Fibroblast of mammary gland (primary cell): Measurements from ENCODE around the gene PRMT3.

Experiments used
- DNase-seq: peaks from one replicate; pipeline ENCODE4 v3.0.0-alpha.2; 2010; ENCODE audit warnings: low read depth
- H3K4me3 ChIP-seq: 2 replicates; pipeline ENCODE4 v1.5.1; 2011; ENCODE audit warnings: low read depth, mild to moderate bottlenecking, low read length, moderate library complexity; ENCODE audit not compliant: control insufficient read depth
- CTCF ChIP-seq: conservative IDR thresholded peaks from 2 replicates; pipeline ENCODE4 v1.5.1; 2011; ENCODE audit warnings: low read depth, low read length, inconsistent platforms; ENCODE audit not compliant: control insufficient read depth, insufficient read depth

The PRMT3 gene

GRCh38 chr11:20387261-20388095 is at the start of gene PRMT3:
Gene PRMT3, plus strand, starts transcription at chr11:20387716. Its CDS starts 31 bp downstream, at chr11:20387747.
- H3K4me3 ChIP-seq: peak within 1 kb of the TSS; percentile 92
- peak; percentile 92 for DNase-seq
- TF ChIP-seq CTCF: no peak

GRCh38 chr11:20342347-20343141 is 45.0 kb upstream of the PRMT3 start:
- TF ChIP-seq CTCF: no peak
- no peak overlapping the region for H3K4me3 ChIP-seq
- DNase-seq: no peak

- no peak for TF ChIP-seq CTCF
- H3K4me3 ChIP-seq: no peak overlapping the region
- DNase-seq: no peak
Observed at GRCh38 chr11:20351136-20351535, 36.4 kb upstream of the PRMT3 start.

- no peak for TF ChIP-seq CTCF
- H3K4me3 ChIP-seq: no peak overlapping the region
- no peak for DNase-seq
Observed at GRCh38 chr11:20351751-20352262, 35.7 kb upstream of the PRMT3 start.

- peak; percentile 57 for DNase-seq
Observed at GRCh38 chr11:20353829-20354434, 33.6 kb upstream of the PRMT3 start.

More at GRCh38 chr11:20353829-20354434, 33.6 kb upstream of the PRMT3 start:
- peak; percentile 96 for TF ChIP-seq CTCF
- H3K4me3 ChIP-seq: no peak overlapping the region
